Measurements from ENCODE around the gene ELOB.

DNA sequence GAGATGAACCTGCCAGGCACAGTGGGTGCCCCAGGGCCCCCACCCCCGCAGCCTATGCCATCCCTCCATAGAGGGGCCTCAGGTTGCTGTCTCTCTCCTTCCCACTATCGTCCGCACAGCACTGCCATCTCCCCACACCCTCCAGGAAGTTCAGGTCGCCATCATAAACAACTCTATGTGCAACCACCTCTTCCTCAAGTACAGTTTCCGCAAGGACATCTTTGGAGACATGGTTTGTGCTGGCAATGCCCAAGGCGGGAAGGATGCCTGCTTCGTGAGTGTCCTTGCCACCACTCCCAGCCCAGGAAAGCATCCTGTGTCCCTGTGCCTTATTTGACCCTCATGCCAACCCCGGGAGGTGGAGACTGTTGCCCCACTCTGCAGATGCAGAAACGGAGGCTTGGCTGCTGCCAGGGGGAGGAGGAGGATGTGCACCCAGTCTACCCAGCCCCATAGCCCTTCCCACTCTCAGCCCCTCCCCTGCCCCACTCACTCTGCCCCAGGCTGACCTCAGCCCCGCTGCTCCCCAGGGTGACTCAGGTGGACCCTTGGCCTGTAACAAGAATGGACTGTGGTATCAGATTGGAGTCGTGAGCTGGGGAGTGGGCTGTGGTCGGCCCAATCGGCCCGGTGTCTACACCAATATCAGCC, 43.9 kb upstream of the ELOB start:
- TF ChIP-seq SALL2 (CRISPR knock-in tag; IDR thresholded peaks at IDR 0.05) (no peak), TRIM24 (CRISPR knock-in tag; IDR thresholded peaks at IDR 0.05) (no peak), ZBTB10 (CRISPR knock-in tag; IDR thresholded peaks at IDR 0.05; ENCODE audit: borderline replicate concordance) (no peak), CREM (IDR thresholded peaks at IDR 0.05) (no peak), CREM (CRISPR knock-in tag; IDR thresholded peaks at IDR 0.05) (no peak), ZNF720 (CRISPR knock-in tag; IDR thresholded peaks at IDR 0.05) (no peak), NR2F2 (IDR thresholded peaks at IDR 0.05; ENCODE audit: borderline replicate concordance, low read depth) (no peak), ZNF687 (CRISPR knock-in tag; IDR thresholded peaks at IDR 0.05) (no peak), ZNF543 (CRISPR knock-in tag; IDR thresholded peaks at IDR 0.05) (no peak), SMAD3 (CRISPR knock-in tag; IDR thresholded peaks at IDR 0.05) (no peak), EHMT2 (IDR thresholded peaks at IDR 0.05; ENCODE audit: borderline replicate concordance, low read depth, low read length) (no peak), ZNF446 (CRISPR knock-in tag; IDR thresholded peaks at IDR 0.05) (no peak), GLI4 (CRISPR knock-in tag; IDR thresholded peaks at IDR 0.05; ENCODE audit: borderline replicate concordance) (no peak), CTCF (CRISPR knock-in tag; IDR thresholded peaks at IDR 0.05) (no peak)
- TF ChIP-seq, protein P1, sequence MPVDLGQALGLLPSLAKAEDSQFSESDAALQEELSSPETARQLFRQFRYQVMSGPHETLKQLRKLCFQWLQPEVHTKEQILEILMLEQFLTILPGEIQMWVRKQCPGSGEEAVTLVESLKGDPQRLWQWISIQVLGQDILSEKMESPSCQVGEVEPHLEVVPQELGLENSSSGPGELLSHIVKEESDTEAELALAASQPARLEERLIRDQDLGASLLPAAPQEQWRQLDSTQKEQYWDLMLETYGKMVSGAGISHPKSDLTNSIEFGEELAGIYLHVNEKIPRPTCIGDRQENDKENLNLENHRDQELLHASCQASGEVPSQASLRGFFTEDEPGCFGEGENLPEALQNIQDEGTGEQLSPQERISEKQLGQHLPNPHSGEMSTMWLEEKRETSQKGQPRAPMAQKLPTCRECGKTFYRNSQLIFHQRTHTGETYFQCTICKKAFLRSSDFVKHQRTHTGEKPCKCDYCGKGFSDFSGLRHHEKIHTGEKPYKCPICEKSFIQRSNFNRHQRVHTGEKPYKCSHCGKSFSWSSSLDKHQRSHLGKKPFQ (CRISPR knock-in tag; IDR thresholded peaks at IDR 0.05; ENCODE audit: insufficient replicate concordance): no peak

All from HepG2 (cell line).